D341Med (cell line): ENCODE measurements around the gene ASGR2.
"Not testable (repeated sequence)": the region's sequence is repeated elsewhere in the genome, so short reads cannot be mapped to it uniquely, and the experiment has no call there.

ENCODE experiments used
- DNase-seq: peaks from one replicate; pipeline ENCODE4 v3.0.0; 2012; ENCODE audit warnings: low spot score

ASGR2 gene

GRCh38 chr17:7124923-7125322 is 10.3 kb upstream of the ASGR2 start:
- DNase-seq = no peak

- no peak for DNase-seq
Measured at GRCh38 chr17:7123844-7124243, 9.2 kb upstream of the ASGR2 start.

- no peak for DNase-seq
Measured at GRCh38 chr17:7122381-7122780, 7.8 kb upstream of the ASGR2 start.

- not testable (repeated sequence) for DNase-seq
Measured at GRCh38 chr17:7120635-7121034, 6.0 kb upstream of the ASGR2 start.

GRCh38 chr17:7120123-7120522 is 5.5 kb upstream of the ASGR2 start:
- DNase-seq = no peak

GRCh38 chr17:7119314-7119713 is 4.7 kb upstream of the ASGR2 start:
- no peak for DNase-seq

- DNase-seq = no peak
Measured at GRCh38 chr17:7114875-7115614, 423 bp upstream of the ASGR2 start.

- no peak for DNase-seq
Measured at GRCh38 chr17:7113273-7114071, 1.1 kb downstream of the ASGR2 start.

GRCh38 chr17:7112510-7113108 is 2.0 kb downstream of the ASGR2 start:
- DNase-seq = no peak

GRCh38 chr17:7111784-7112509 is 2.7 kb downstream of the ASGR2 start:
- DNase-seq = no peak

- no peak for DNase-seq
Measured at GRCh38 chr17:7110617-7111306, 3.9 kb downstream of the ASGR2 start.

- DNase-seq = no peak
Measured at GRCh38 chr17:7109461-7110322, 4.9 kb downstream of the ASGR2 start.

- no peak for DNase-seq
Measured at GRCh38 chr17:7108981-7109380, 5.6 kb downstream of the ASGR2 start.

GRCh38 chr17:7108560-7108925 is 6.1 kb downstream of the ASGR2 start:
- no peak for DNase-seq

GRCh38 chr17:7107795-7108559 is 6.6 kb downstream of the ASGR2 start:
- DNase-seq = no peak

GRCh38 chr17:7107012-7107754 is 7.4 kb downstream of the ASGR2 start:
- no peak for DNase-seq

GRCh38 chr17:7102421-7102820 is 12.2 kb downstream of the ASGR2 start:
- DNase-seq = no peak

- no peak for DNase-seq
Measured at GRCh38 chr17:7101531-7101930, 13.1 kb downstream of the ASGR2 start.

GRCh38 chr17:7100641-7101379 is 13.8 kb downstream of the ASGR2 start:
- not testable (repeated sequence) for DNase-seq
